ENCODE data around the gene PTPN4. TPM values are rescaled to one million over a fixed set of nuclear protein-coding genes. Genes with fewer than 3 reads are reported as not detected.

PTPN4 gene
- total and polyA plus RNA-seq, 2 donors from 2014 or later: 7.4 to 46.4 TPM

- no peak overlapping the region for H3K9ac ChIP-seq (ENCODE audit: low read length in 3 of 3)
- intact Hi-C loops (cut with DNase I): no loop called here
- no peak for FAIRE-seq
These were observed 22.7 kb downstream of the PTPN4 start for GRCh38 chr2:119782308-119783027.

GRCh38 chr2:119784876-119785275 lies 25.2 kb downstream of the PTPN4 start:
- Histone ChIP-seq H3K36me3 (ENCODE audit: control insufficient read depth in 2 of 3, insufficient read depth in 3 of 3, low read length in 3 of 3) (no peaks in the 10 kb centered on the region), H3K4me3 (ENCODE audit: low read length in 3 of 3) (no peak overlapping the region), H3K9ac (ENCODE audit: low read length in 3 of 3) (no peak overlapping the region), H3K27ac (ENCODE audit: low read depth in 2 of 2, low read length in 2 of 2) (no peak overlapping the region), H3K27me3 (ENCODE audit: control insufficient read depth, insufficient read depth, low read length) (no peaks in the 10 kb centered on the region), H3K4me1 (ENCODE audit: control insufficient read depth in 2 of 3, insufficient read depth in 2 of 3, low read depth in 1 of 3, low read length in 3 of 3) (peaks cover 0 to 3% (median 0%) of the 10 kb centered on the region in 3 donors), H3K9me3 (ENCODE audit: control insufficient read depth in 2 of 3, insufficient read depth in 1 of 3, low read length in 3 of 3) (no peaks in the 10 kb centered on the region)
- no peak for DNase-seq
- TF ChIP-seq, protein P1, sequence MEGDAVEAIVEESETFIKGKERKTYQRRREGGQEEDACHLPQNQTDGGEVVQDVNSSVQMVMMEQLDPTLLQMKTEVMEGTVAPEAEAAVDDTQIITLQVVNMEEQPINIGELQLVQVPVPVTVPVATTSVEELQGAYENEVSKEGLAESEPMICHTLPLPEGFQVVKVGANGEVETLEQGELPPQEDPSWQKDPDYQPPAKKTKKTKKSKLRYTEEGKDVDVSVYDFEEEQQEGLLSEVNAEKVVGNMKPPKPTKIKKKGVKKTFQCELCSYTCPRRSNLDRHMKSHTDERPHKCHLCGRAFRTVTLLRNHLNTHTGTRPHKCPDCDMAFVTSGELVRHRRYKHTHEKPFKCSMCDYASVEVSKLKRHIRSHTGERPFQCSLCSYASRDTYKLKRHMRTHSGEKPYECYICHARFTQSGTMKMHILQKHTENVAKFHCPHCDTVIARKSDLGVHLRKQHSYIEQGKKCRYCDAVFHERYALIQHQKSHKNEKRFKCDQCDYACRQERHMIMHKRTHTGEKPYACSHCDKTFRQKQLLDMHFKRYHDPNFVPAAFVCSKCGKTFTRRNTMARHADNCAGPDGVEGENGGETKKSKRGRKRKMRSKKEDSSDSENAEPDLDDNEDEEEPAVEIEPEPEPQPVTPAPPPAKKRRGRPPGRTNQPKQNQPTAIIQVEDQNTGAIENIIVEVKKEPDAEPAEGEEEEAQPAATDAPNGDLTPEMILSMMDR (IDR thresholded peaks at IDR 0.05; ENCODE audit: borderline replicate concordance, extremely low read depth, insufficient read depth): no peak
- FAIRE-seq: no peak
- intact Hi-C loops (cut with DNase I): no loop called here

More at GRCh38 chr2:119782308-119783027, 22.7 kb downstream of the PTPN4 start:
- TF ChIP-seq, protein P1 (IDR thresholded peaks at IDR 0.05; ENCODE audit: borderline replicate concordance, extremely low read depth, insufficient read depth): no peak
- no peak overlapping the region for H3K4me3 ChIP-seq (ENCODE audit: low read length in 3 of 3)
- no peak overlapping the region for H3K27ac ChIP-seq (ENCODE audit: low read depth in 2 of 2, low read length in 2 of 2)
- H3K4me1 ChIP-seq (ENCODE audit: control insufficient read depth in 2 of 3, insufficient read depth in 2 of 3, low read depth in 1 of 3, low read length in 3 of 3): peaks cover 0 to 3% (median 0%) of the 10 kb centered on the region in 3 donors
- no peaks in the 10 kb centered on the region for H3K27me3 ChIP-seq (ENCODE audit: control insufficient read depth, insufficient read depth, low read length)
- no peaks in the 10 kb centered on the region for H3K9me3 ChIP-seq (ENCODE audit: control insufficient read depth in 2 of 3, insufficient read depth in 1 of 3, low read length in 3 of 3)
- H3K36me3 ChIP-seq (ENCODE audit: control insufficient read depth in 2 of 3, insufficient read depth in 3 of 3, low read length in 3 of 3): no peaks in the 10 kb centered on the region
- DNase-seq: no peak

GRCh38 chr2:119786295-119786694 lies 26.6 kb downstream of the PTPN4 start:
- H3K27ac ChIP-seq (ENCODE audit: low read depth in 2 of 2, low read length in 2 of 2): no peak overlapping the region
- no peaks in the 10 kb centered on the region for H3K27me3 ChIP-seq (ENCODE audit: control insufficient read depth, insufficient read depth, low read length)
- DNase-seq: no peak
- H3K9ac ChIP-seq (ENCODE audit: low read length in 3 of 3): no peak overlapping the region
- no peaks in the 10 kb centered on the region for H3K36me3 ChIP-seq (ENCODE audit: control insufficient read depth in 2 of 3, insufficient read depth in 3 of 3, low read length in 3 of 3)
- FAIRE-seq: no peak
- peaks cover 0 to 3% (median 0%) of the 10 kb centered on the region in 3 donors for H3K4me1 ChIP-seq (ENCODE audit: control insufficient read depth in 2 of 3, insufficient read depth in 2 of 3, low read depth in 1 of 3, low read length in 3 of 3)
- H3K4me3 ChIP-seq (ENCODE audit: low read length in 3 of 3): no peak overlapping the region
- H3K9me3 ChIP-seq (ENCODE audit: control insufficient read depth in 2 of 3, insufficient read depth in 1 of 3, low read length in 3 of 3): peaks cover 0 to 3% (median 0%) of the 10 kb centered on the region in 3 donors
- TF ChIP-seq, protein P1 (IDR thresholded peaks at IDR 0.05; ENCODE audit: borderline replicate concordance, extremely low read depth, insufficient read depth): no peak
- intact Hi-C loops (cut with DNase I): no loop called here

All from kidney (tissue), 14 donors.